WTC11 (cell line): ENCODE results near the gene SMARCC2. TPM values are rescaled to one million over a fixed set of nuclear protein-coding genes. Genes with fewer than 3 reads are reported as not detected.
A peak's percentile ranks its signal among the peaks of the same experiment; 100 is the strongest.

Experiments used
- ATAC-seq: fragments of 200-7000 bp; cut with Tn5 transposase; 2 replicates; pipeline ENCODE4 v1.10.0; 2021; ENCODE audit warnings: mild to moderate bottlenecking, moderate library complexity
- CTCF ChIA-PET: fragments of 300-600 bp; sonication (Branson Sonifier 250); formaldehyde crosslinking; loops from one replicate; lab custom pipeline; 2021; ENCODE audit warnings: antibody characterized with exemption; lab: Charles Lee
- POLR2A ChIA-PET: fragments of 350-600 bp; sonication (Branson Sonifier 250); formaldehyde crosslinking; loops from one replicate; lab custom pipeline; 2021; ENCODE audit warnings: antibody characterized with exemption; lab: Charles Lee
- DNase-seq: peaks from one replicate; pipeline ENCODE4 v3.0.0; 2021; ENCODE audit warnings: low spot score
- H3K27ac Mint-ChIP-seq: 2 replicates; pipeline ENCODE4 v1.8.0; 2021; ENCODE audit warnings: mixed read lengths
- H3K27me3 Mint-ChIP-seq: 2 replicates; pipeline ENCODE4 v1.8.0; 2021; ENCODE audit warnings: low read depth, mild to moderate bottlenecking, moderate library complexity, mixed read lengths
- H3K36me3 Mint-ChIP-seq: 2 replicates; pipeline ENCODE4 v1.8.0; 2021; ENCODE audit warnings: mixed read lengths
- H3K4me1 Mint-ChIP-seq: 2 replicates; pipeline ENCODE4 v1.8.0; 2022; ENCODE audit warnings: mixed read lengths
- H3K4me3 Mint-ChIP-seq: 2 replicates; pipeline ENCODE4 v1.8.0; 2021; ENCODE audit warnings: mild to moderate bottlenecking, moderate library complexity, mixed read lengths
- H3K9me3 Mint-ChIP-seq: 2 replicates; pipeline ENCODE4 v1.8.0; 2021; ENCODE audit warnings: mixed read lengths
- ATF1 ChIP-seq: sonication (generic); formaldehyde crosslinking; IDR thresholded peaks from 2 replicates; pipeline ENCODE4 v1.8.1; 2023; ENCODE audit warnings: mild to moderate bottlenecking, moderate library complexity, missing genetic modification reagents
- FOXP1 ChIP-seq: sonication (generic); formaldehyde crosslinking; IDR thresholded peaks from 2 replicates; pipeline ENCODE4 v1.8.0; 2022; ENCODE audit warnings: missing genetic modification reagents, mild to moderate bottlenecking, moderate library complexity, borderline replicate concordance
- MYBL2 ChIP-seq: sonication (generic); formaldehyde crosslinking; IDR thresholded peaks from 2 replicates; pipeline ENCODE4 v1.8.1; 2023; ENCODE audit warnings: mild to moderate bottlenecking, moderate library complexity, missing genetic modification reagents
- NFATC4 ChIP-seq: fragments of 250-450 bp; sonication (Bioruptor Pico); IDR thresholded peaks from 2 replicates; pipeline ENCODE4 v1.9.0; 2021; ENCODE audit warnings: mild to moderate bottlenecking
- NFE2L1 ChIP-seq: sonication (generic); formaldehyde crosslinking; IDR thresholded peaks from 2 replicates; pipeline ENCODE4 v1.8.1; 2023; ENCODE audit warnings: missing genetic modification reagents
- NR1H2 ChIP-seq: sonication (generic); formaldehyde crosslinking; IDR thresholded peaks from 2 replicates; pipeline ENCODE4 v1.9.0; 2021; ENCODE audit warnings: mild to moderate bottlenecking, moderate library complexity, missing genetic modification reagents
- RELA ChIP-seq: sonication (generic); formaldehyde crosslinking; IDR thresholded peaks from 2 replicates; pipeline ENCODE4 v1.8.1; 2022; ENCODE audit warnings: missing genetic modification reagents, mild to moderate bottlenecking, borderline replicate concordance
- RORB ChIP-seq: fragments of 250-450 bp; sonication (Bioruptor Pico); IDR thresholded peaks from 2 replicates; pipeline ENCODE4 v1.9.0; 2021; ENCODE audit warnings: mild to moderate bottlenecking
- total RNA-seq: library from RNA; stranded (reverse); gene quantifications from 3 replicates; pipeline ENCODE4 v1.2.3, GENCODE V29; 2021
- TF ChIP-seq, protein P1 (sequence below): fragments of 250-450 bp; sonication (Bioruptor Pico); conservative IDR thresholded peaks from 2 replicates; pipeline ENCODE4 v1.9.0; 2021; ENCODE audit warnings: mild to moderate bottlenecking
- TF ChIP-seq, protein P2 (sequence below): sonication (generic); formaldehyde crosslinking; IDR thresholded peaks from 2 replicates; pipeline ENCODE4 v1.8.0; 2022; ENCODE audit warnings: mild to moderate bottlenecking, missing genetic modification reagents
- TF ChIP-seq, protein P3 (sequence below): sonication (generic); formaldehyde crosslinking; IDR thresholded peaks from 2 replicates; pipeline ENCODE4 v1.8.0; 2022; ENCODE audit warnings: missing genetic modification reagents
- TF ChIP-seq, protein P4 (sequence below): sonication (generic); formaldehyde crosslinking; IDR thresholded peaks from 2 replicates; pipeline ENCODE4 v1.8.1; 2023; ENCODE audit warnings: mild to moderate bottlenecking, missing genetic modification reagents
- TF ChIP-seq, protein P5 (sequence below): sonication (generic); formaldehyde crosslinking; IDR thresholded peaks from 2 replicates; pipeline ENCODE4 v1.8.0; 2022; ENCODE audit warnings: mild to moderate bottlenecking, missing genetic modification reagents
- TF ChIP-seq, protein P6 (sequence below): sonication (generic); formaldehyde crosslinking; IDR thresholded peaks from 2 replicates; pipeline ENCODE4 v1.8.0; 2023; ENCODE audit warnings: missing genetic modification reagents, mild to moderate bottlenecking, borderline replicate concordance

The SMARCC2 gene
- total RNA-seq, 1 experiment from 2014 or later: 76.8 TPM

DNA sequence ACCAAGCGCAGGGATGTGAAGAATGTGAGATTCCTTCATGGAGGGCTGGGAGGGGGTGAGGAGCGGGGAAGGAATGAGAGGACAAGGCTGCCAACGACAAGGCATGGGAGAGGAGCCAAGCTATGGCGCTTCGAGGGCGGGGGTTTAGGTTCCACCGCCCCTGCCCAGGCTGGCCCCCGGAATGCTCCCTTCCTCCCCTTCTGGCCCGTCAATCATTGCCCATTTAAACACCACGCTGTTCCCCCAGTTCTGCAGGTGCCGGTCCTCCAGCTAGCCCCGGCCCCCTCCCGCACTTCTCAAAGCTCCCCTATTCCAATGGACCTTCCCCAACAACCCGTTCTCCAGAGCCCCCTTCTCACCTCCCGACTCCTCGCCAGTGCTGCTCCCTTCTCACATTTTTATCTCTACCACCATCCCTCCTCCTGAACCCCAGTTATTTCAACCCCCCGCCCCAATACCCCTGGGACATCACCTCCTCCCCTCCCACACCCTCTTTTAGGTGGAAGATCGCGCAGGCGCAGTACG lies 32.0 kb upstream of the SMARCC2 start:
- Mint-ChIP-seq H3K9me3 (no peaks in the 10 kb centered on the region), H3K36me3 (peaks cover 20% of the 10 kb centered on the region), H3K27me3 (no peaks in the 10 kb centered on the region), H3K4me3 (peak overlapping the region; percentile 98), H3K4me1 (peaks cover 33% of the 10 kb centered on the region), H3K27ac (peak overlapping the region; percentile 100)
- DNase-seq (peak; percentile 62), ATAC-seq (peak; percentile 6)
- CTCF ChIA-PET: interaction anchor here (0.6 to 3.6 kb wide), 32 partner anchors 8 to 483 kb away, joined by 3 to 102 read pairs (median 6); partner anchors contain the start of genes ANKRD52, CNPY2, COQ10A and ERBB3
- POLR2A ChIA-PET: interaction anchor here (0.6 to 2.6 kb wide), 30 partner anchors 9 to 416 kb away, joined by 3 to 33 read pairs (median 6); partner anchors contain the start of genes ANKRD52, COQ10A, CS and ESYT1
- TF ChIP-seq NFE2L1 (CRISPR knock-in tag) (0 out of 2 replicates have a peak, but pooled peaks have one; percentile 39), MYBL2 (CRISPR knock-in tag) (peak; percentile 33; the same call in 1 of the 2 replicates), FOXP1 (peak; percentile 77), RELA (CRISPR knock-in tag) (no peak), NR1H2 (CRISPR knock-in tag) (no peak)
- TF ChIP-seq, protein P1, sequence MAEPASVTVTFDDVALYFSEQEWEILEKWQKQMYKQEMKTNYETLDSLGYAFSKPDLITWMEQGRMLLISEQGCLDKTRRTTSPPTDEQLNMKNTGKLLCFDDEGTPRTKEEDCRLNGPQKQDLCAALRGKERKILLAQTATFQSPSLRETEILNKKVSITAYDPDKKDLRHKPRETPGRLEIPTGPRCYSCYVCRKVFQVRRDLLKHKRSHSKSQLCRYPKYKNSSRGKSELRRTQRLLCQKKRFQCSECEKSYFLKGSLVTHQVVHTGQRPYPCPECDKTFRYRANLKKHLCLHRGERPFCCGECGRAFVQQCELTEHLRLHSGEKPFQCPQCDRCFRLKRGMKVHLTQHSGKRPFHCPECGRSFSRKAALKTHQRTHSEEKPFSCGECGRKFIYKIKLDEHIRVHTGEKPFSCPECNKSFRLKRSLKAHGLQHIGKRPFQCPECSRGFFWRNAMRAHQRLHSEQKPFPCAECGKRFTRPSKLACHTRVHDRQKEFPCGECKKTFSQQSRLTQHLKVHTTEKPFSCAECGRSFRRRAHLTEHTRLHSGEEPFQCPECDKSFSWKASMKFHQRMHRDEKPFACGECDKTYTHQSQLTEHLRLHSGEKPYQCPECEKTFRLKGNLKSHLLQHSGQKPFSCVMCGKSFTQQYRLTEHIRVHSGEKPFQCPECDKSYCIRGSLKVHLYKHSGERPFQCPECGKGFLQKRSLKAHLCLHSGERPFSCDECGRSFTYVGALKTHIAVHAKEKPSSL (CRISPR knock-in tag): no peak
- TF ChIP-seq, protein P2, sequence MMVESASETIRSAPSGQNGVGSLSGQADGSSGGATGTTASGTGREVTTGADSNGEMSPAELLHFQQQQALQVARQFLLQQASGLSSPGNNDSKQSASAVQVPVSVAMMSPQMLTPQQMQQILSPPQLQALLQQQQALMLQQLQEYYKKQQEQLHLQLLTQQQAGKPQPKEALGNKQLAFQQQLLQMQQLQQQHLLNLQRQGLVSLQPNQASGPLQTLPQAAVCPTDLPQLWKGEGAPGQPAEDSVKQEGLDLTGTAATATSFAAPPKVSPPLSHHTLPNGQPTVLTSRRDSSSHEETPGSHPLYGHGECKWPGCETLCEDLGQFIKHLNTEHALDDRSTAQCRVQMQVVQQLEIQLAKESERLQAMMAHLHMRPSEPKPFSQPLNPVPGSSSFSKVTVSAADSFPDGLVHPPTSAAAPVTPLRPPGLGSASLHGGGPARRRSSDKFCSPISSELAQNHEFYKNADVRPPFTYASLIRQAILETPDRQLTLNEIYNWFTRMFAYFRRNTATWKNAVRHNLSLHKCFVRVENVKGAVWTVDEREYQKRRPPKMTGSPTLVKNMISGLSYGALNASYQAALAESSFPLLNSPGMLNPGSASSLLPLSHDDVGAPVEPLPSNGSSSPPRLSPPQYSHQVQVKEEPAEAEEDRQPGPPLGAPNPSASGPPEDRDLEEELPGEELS: no peak
- TF ChIP-seq, protein P3, sequence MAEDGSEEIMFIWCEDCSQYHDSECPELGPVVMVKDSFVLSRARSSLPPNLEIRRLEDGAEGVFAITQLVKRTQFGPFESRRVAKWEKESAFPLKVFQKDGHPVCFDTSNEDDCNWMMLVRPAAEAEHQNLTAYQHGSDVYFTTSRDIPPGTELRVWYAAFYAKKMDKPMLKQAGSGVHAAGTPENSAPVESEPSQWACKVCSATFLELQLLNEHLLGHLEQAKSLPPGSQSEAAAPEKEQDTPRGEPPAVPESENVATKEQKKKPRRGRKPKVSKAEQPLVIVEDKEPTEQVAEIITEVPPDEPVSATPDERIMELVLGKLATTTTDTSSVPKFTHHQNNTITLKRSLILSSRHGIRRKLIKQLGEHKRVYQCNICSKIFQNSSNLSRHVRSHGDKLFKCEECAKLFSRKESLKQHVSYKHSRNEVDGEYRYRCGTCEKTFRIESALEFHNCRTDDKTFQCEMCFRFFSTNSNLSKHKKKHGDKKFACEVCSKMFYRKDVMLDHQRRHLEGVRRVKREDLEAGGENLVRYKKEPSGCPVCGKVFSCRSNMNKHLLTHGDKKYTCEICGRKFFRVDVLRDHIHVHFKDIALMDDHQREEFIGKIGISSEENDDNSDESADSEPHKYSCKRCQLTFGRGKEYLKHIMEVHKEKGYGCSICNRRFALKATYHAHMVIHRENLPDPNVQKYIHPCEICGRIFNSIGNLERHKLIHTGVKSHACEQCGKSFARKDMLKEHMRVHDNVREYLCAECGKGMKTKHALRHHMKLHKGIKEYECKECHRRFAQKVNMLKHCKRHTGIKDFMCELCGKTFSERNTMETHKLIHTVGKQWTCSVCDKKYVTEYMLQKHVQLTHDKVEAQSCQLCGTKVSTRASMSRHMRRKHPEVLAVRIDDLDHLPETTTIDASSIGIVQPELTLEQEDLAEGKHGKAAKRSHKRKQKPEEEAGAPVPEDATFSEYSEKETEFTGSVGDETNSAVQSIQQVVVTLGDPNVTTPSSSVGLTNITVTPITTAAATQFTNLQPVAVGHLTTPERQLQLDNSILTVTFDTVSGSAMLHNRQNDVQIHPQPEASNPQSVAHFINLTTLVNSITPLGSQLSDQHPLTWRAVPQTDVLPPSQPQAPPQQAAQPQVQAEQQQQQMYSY: 0 out of 2 replicates have a peak, but pooled peaks have one; percentile 9
- TF ChIP-seq, protein P4, sequence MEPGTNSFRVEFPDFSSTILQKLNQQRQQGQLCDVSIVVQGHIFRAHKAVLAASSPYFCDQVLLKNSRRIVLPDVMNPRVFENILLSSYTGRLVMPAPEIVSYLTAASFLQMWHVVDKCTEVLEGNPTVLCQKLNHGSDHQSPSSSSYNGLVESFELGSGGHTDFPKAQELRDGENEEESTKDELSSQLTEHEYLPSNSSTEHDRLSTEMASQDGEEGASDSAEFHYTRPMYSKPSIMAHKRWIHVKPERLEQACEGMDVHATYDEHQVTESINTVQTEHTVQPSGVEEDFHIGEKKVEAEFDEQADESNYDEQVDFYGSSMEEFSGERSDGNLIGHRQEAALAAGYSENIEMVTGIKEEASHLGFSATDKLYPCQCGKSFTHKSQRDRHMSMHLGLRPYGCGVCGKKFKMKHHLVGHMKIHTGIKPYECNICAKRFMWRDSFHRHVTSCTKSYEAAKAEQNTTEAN (CRISPR knock-in tag): peak; percentile 63; the same call in 1 of the 2 replicates
- TF ChIP-seq, protein P5, sequence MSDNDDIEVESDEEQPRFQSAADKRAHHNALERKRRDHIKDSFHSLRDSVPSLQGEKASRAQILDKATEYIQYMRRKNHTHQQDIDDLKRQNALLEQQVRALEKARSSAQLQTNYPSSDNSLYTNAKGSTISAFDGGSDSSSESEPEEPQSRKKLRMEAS (CRISPR knock-in tag): 0 out of 2 replicates have a peak, but pooled peaks have one; percentile 0

DNA sequence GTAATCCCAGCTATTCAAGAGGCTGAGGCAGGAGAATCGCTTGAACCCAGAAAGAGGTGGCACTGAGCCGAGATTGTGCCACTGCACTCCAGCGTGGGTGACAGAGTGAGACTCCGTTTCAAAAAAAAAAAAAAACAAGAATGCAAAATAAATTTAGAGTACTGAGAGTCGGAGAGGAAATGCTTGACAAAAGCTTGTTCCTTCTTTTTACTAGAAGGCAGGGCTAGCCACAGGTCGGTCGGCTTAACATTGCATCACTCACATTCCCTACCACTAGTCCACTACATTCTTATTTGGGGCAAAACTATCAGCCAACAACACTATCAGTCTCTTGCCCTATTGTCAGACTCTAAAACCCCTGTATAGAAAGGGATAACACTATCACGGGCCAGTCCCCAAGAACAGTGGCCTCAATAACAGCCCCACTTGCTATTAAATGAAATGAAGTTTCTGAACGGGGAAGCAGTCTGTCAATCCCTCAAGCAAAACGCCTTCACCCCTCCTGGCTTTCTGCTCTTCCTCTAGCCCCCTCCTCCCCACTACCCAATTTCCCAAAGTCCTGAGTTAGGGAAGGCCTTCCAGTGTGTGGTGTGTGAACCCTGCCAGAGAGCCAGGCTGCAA lies 31.4 kb upstream of the SMARCC2 start:
- H3K4me3 Mint-ChIP-seq: peak overlapping the region; percentile 98
- ChIA-PET CTCF (interaction anchor here (1.4 to 3.6 kb wide), 11 partner anchors 8 to 416 kb away, joined by 3 to 102 read pairs (median 11); partner anchors contain the start of genes ANKRD52, CNPY2, ESYT1 and MYL6B), POLR2A (interaction anchor here (0.7 to 2.6 kb wide), 14 partner anchors 15 to 416 kb away, joined by 3 to 33 read pairs (median 12); partner anchors contain the start of genes ANKRD52, COQ10A, ESYT1 and MYL6)
- no peaks in the 10 kb centered on the region for H3K9me3 Mint-ChIP-seq
- no peak for ATAC-seq
- H3K36me3 Mint-ChIP-seq: peaks cover 20% of the 10 kb centered on the region
- peaks cover 33% of the 10 kb centered on the region for H3K4me1 Mint-ChIP-seq
- H3K27me3 Mint-ChIP-seq: no peaks in the 10 kb centered on the region
- DNase-seq: no peak
- peak overlapping the region; percentile 100 for H3K27ac Mint-ChIP-seq
- TF ChIP-seq RORB: no peak
- TF ChIP-seq, protein P2: no peak
- no peak for TF ChIP-seq ATF1 (CRISPR knock-in tag)
- TF ChIP-seq, protein P6, sequence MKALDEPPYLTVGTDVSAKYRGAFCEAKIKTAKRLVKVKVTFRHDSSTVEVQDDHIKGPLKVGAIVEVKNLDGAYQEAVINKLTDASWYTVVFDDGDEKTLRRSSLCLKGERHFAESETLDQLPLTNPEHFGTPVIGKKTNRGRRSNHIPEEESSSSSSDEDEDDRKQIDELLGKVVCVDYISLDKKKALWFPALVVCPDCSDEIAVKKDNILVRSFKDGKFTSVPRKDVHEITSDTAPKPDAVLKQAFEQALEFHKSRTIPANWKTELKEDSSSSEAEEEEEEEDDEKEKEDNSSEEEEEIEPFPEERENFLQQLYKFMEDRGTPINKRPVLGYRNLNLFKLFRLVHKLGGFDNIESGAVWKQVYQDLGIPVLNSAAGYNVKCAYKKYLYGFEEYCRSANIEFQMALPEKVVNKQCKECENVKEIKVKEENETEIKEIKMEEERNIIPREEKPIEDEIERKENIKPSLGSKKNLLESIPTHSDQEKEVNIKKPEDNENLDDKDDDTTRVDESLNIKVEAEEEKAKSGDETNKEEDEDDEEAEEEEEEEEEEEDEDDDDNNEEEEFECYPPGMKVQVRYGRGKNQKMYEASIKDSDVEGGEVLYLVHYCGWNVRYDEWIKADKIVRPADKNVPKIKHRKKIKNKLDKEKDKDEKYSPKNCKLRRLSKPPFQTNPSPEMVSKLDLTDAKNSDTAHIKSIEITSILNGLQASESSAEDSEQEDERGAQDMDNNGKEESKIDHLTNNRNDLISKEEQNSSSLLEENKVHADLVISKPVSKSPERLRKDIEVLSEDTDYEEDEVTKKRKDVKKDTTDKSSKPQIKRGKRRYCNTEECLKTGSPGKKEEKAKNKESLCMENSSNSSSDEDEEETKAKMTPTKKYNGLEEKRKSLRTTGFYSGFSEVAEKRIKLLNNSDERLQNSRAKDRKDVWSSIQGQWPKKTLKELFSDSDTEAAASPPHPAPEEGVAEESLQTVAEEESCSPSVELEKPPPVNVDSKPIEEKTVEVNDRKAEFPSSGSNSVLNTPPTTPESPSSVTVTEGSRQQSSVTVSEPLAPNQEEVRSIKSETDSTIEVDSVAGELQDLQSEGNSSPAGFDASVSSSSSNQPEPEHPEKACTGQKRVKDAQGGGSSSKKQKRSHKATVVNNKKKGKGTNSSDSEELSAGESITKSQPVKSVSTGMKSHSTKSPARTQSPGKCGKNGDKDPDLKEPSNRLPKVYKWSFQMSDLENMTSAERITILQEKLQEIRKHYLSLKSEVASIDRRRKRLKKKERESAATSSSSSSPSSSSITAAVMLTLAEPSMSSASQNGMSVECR (CRISPR knock-in tag): peak; percentile 26; the same call in 1 of the 2 replicates
- 0 out of 2 replicates have a peak, but pooled peaks have one; percentile 30 for TF ChIP-seq NFATC4 (CRISPR knock-in tag)
